Naive thymus-derived CD4-positive, alpha-beta T cell (primary cell): Measurements from ENCODE around the gene RAP1GDS1. TPM values are rescaled to one million over a fixed set of nuclear protein-coding genes. Genes with fewer than 3 reads are reported as not detected.

Source experiments
- ATAC-seq: fragments of 150-1000 bp; cut with Tn5 transposase; 2 replicates; pipeline ENCODE4 v1.10.0; 2021; ENCODE audit warnings: mild to moderate bottlenecking, moderate library complexity
- CTCF ChIA-PET: fragments of 350-600 bp; sonication (Branson Sonifier 250); formaldehyde crosslinking; loops from one replicate; lab custom pipeline; 2021; ENCODE audit warnings: antibody characterized with exemption; lab: Charles Lee
- POLR2A ChIA-PET: fragments of 350-600 bp; sonication (Branson Sonifier 250); formaldehyde crosslinking; loops from one replicate; lab custom pipeline; 2021; ENCODE audit warnings: antibody characterized with exemption, inconsistent platforms; lab: Charles Lee
- DNase-seq, 9 donors: peaks; one replicate each; pipeline versions ENCODE4 v3.0.0 to v3.0.0-alpha.2; 2020 to 2022; ENCODE audit warnings: mixed read lengths in 1 of 9
- H3K27ac ChIP-seq: one replicate; pipeline ENCODE4 v1.7.0; 2013; ENCODE audit warnings: mild to moderate bottlenecking, low read depth, low read length, moderate library complexity
- H3K27me3 ChIP-seq, 2 donors: one replicate each; pipeline ENCODE4 v1.7.0; 2013; ENCODE audit warnings: low read length in 2 of 2, mild to moderate bottlenecking in 2 of 2, moderate library complexity in 2 of 2; ENCODE audit not compliant: control insufficient read depth in 2 of 2, insufficient read depth in 2 of 2
- H3K36me3 ChIP-seq, 3 experiments: 1 replicate in 2 of 3; 2 replicates in 1 of 3; pipeline ENCODE4 v1.7.0; 2013; ENCODE audit warnings: low read length in 3 of 3, mild to moderate bottlenecking in 3 of 3, moderate library complexity in 1 of 3; ENCODE audit not compliant: insufficient read depth in 3 of 3, control insufficient read depth in 2 of 3
- H3K4me1 ChIP-seq, 2 donors: one replicate each; pipeline ENCODE4 v1.7.0; 2013; ENCODE audit warnings: low read length in 2 of 2, mild to moderate bottlenecking in 2 of 2, moderate library complexity in 1 of 2; ENCODE audit not compliant: control insufficient read depth in 2 of 2, insufficient read depth in 2 of 2
- H3K4me3 ChIP-seq: 2 replicates; pipeline ENCODE4 v1.7.0; 2013; ENCODE audit warnings: mild to moderate bottlenecking, low read length
- H3K9me3 ChIP-seq, 3 experiments: 1 replicate in 2 of 3; 2 replicates in 1 of 3; pipeline ENCODE4 v1.7.0; 2013; ENCODE audit warnings: low read length in 3 of 3; ENCODE audit not compliant: control insufficient read depth in 2 of 3
- H3K27ac Mint-ChIP-seq, 9 donors: one replicate each; pipeline ENCODE4 v1.8.0; 2020 to 2022; ENCODE audit warnings: mixed read lengths in 9 of 9, mild to moderate bottlenecking in 8 of 9, moderate library complexity in 5 of 9, inconsistent platforms in 2 of 9
- H3K27me3 Mint-ChIP-seq, 5 donors: one replicate each; pipeline ENCODE4 v1.8.0; 2021 to 2022; ENCODE audit warnings: mixed read lengths in 5 of 5, mild to moderate bottlenecking in 1 of 5
- H3K36me3 Mint-ChIP-seq, 5 donors: one replicate each; pipeline ENCODE4 v1.8.0; 2020 to 2022; ENCODE audit warnings: mixed read lengths in 5 of 5, mild to moderate bottlenecking in 3 of 5, inconsistent platforms in 1 of 5
- H3K4me1 Mint-ChIP-seq, 7 donors: one replicate each; pipeline ENCODE4 v1.8.0; 2020 to 2022; ENCODE audit warnings: mixed read lengths in 7 of 7, mild to moderate bottlenecking in 3 of 7, inconsistent platforms in 1 of 7
- H3K4me3 Mint-ChIP-seq, 10 donors: one replicate each; pipeline ENCODE4 v1.8.0; 2020 to 2022; ENCODE audit warnings: mild to moderate bottlenecking in 10 of 10, mixed read lengths in 10 of 10, moderate library complexity in 6 of 10, inconsistent platforms in 2 of 10
- H3K9me3 Mint-ChIP-seq, 11 donors: one replicate each; pipeline ENCODE4 v1.8.0; 2020 to 2022; ENCODE audit warnings: mixed read lengths in 11 of 11, mild to moderate bottlenecking in 4 of 11, inconsistent platforms in 1 of 11, moderate library complexity in 1 of 11
- intact Hi-C, 2 donors: fragments of 100-400 bp; cut with micrococcal nuclease; formaldehyde crosslinking; loops; one replicate each; pipeline ENCODE4 v1.15.1; 2023
- polyA plus RNA-seq, 2 donors: library from polyadenylated mRNA; unstranded; fragments of 300-500 nt; fragmentation: Illumina TruSeq; gene quantifications; one replicate each; pipeline ENCODE4 v1.2.3, GENCODE V29; 2021
- total RNA-seq, 6 experiments: library from RNA in 5 of 6; stranded (reverse) in 5 of 6; gene quantifications; 1 replicate in 5 of 6; 2 replicates in 1 of 6; pipeline ENCODE4 v1.2.3 and lab custom pipeline; 2021 to 2026

The RAP1GDS1 gene
- total and polyA plus RNA-seq, 7 experiments from 2014 or later: 29.6 to 59.1 (median 30.7) TPM

DNA sequence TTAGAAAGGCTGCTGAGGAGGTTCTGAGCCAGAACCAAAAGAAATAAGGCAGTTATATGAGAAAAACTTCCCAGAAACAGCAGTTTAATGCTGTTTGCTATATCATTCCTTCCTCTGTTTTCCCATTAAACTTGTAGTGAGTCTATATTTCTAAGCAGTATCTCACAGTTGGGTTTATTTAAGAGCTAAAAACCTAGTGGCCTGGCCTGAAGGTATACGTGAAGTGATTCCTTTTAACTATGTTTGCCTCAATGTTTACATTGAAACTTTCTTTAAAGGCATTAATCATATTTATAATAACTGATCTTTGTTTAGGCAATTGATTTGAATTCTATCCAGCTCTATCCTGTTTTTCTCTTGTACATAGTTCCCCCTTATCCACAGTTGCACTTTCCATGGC is 19.1 kb upstream of the RAP1GDS1 start:
- Histone ChIP-seq H3K9me3 (no peaks in the 10 kb centered on the region), H3K27ac (no peak overlapping the region), H3K27me3 (peaks cover 0 to 3% of the 10 kb centered on the region in 2 donors), H3K4me1 (no peaks in the 10 kb centered on the region), H3K4me3 (no peak overlapping the region), H3K36me3 (no peaks in the 10 kb centered on the region)
- no peak overlapping the region for H3K4me3 Mint-ChIP-seq
- H3K27me3 Mint-ChIP-seq: peaks cover 8 to 34% (median 18%) of the 10 kb centered on the region in 5 donors
- CTCF ChIA-PET: no interaction called here
- intact Hi-C loops: no loop called here
- H3K36me3 Mint-ChIP-seq: peaks cover 0 to 3% (median 0%) of the 10 kb centered on the region in 5 donors
- no peak for DNase-seq
- no peaks in the 10 kb centered on the region for H3K4me1 Mint-ChIP-seq
- peaks cover 0 to 5% (median 0%) of the 10 kb centered on the region in 11 donors for H3K9me3 Mint-ChIP-seq
- POLR2A ChIA-PET: interaction anchor here (0.6 kb wide), 1 partner anchor 79 kb away, joined by 3 read pairs; no protein-coding TSS in a partner anchor
- H3K27ac Mint-ChIP-seq: no peak overlapping the region
- no peak for ATAC-seq

DNA sequence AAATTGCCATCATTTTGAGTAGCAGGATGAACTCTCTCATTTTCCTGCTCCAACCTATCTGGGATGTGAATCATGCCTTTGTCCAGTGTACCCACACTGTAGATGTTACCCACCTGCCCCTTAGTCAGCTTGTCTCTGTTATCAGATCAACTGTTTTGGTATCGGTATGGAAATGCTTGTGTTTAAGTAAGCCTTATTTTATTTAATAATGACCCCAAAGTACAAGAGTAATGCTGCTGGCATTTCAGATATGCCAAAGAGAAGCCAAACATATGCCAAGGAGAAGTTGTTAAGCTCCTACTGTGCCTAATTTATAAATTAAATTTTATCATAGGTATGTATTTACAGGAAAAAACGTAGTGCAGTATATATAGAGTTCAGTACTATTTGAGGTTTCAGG is 18.6 kb upstream of the RAP1GDS1 start:
- DNase-seq (no peak), ATAC-seq (no peak)
- Histone ChIP-seq H3K36me3 (no peaks in the 10 kb centered on the region), H3K4me1 (no peaks in the 10 kb centered on the region), H3K4me3 (no peak overlapping the region), H3K27ac (no peak overlapping the region), H3K27me3 (peaks cover 0 to 3% of the 10 kb centered on the region in 2 donors), H3K9me3 (no peaks in the 10 kb centered on the region)
- CTCF ChIA-PET: no interaction called here
- no peak overlapping the region for H3K27ac Mint-ChIP-seq
- peaks cover 0 to 5% (median 0%) of the 10 kb centered on the region in 11 donors for H3K9me3 Mint-ChIP-seq
- no peak overlapping the region for H3K4me3 Mint-ChIP-seq
- POLR2A ChIA-PET: no interaction called here
- H3K4me1 Mint-ChIP-seq: no peaks in the 10 kb centered on the region
- intact Hi-C loops: no loop called here
- H3K27me3 Mint-ChIP-seq: peaks cover 8 to 33% (median 18%) of the 10 kb centered on the region in 5 donors
- peaks cover 0 to 3% (median 0%) of the 10 kb centered on the region in 5 donors for H3K36me3 Mint-ChIP-seq

DNA sequence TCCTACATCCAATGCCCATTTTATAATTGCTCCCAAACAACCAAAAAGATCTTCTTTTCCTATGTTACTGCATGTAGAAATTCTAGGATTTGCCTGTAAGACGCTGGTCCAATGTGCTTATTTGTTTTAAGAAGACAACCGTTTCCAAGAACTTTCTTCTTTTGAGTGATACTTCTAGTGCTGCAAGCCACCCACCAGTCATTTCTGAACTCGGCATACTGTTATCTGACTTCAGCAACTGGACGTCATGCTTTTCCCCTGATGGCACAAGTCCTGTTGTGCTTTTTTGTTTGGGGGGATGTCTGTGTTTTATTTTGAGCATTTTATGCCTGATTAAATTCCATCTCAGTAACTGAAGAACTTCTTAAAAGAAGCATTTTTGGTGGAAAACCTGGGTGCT is 16.0 kb upstream of the RAP1GDS1 start:
- H3K27ac Mint-ChIP-seq: no peak overlapping the region
- no peaks in the 10 kb centered on the region for H3K4me1 Mint-ChIP-seq
- no peaks in the 10 kb centered on the region for H3K9me3 ChIP-seq
- H3K36me3 ChIP-seq: no peaks in the 10 kb centered on the region
- H3K4me3 Mint-ChIP-seq: no peak overlapping the region
- peaks cover 0 to 5% (median 0%) of the 10 kb centered on the region in 11 donors for H3K9me3 Mint-ChIP-seq
- POLR2A ChIA-PET: no interaction called here
- H3K27me3 Mint-ChIP-seq: peaks cover 8 to 26% (median 18%) of the 10 kb centered on the region in 5 donors
- no peaks in the 10 kb centered on the region for H3K4me1 ChIP-seq
- peaks cover 0 to 3% of the 10 kb centered on the region in 2 donors for H3K27me3 ChIP-seq
- CTCF ChIA-PET: no interaction called here
- no peak for ATAC-seq
- intact Hi-C loops: no loop called here
- H3K27ac ChIP-seq: no peak overlapping the region
- peaks cover 0 to 3% (median 0%) of the 10 kb centered on the region in 5 donors for H3K36me3 Mint-ChIP-seq
- DNase-seq: no peak
- H3K4me3 ChIP-seq: no peak overlapping the region

DNA sequence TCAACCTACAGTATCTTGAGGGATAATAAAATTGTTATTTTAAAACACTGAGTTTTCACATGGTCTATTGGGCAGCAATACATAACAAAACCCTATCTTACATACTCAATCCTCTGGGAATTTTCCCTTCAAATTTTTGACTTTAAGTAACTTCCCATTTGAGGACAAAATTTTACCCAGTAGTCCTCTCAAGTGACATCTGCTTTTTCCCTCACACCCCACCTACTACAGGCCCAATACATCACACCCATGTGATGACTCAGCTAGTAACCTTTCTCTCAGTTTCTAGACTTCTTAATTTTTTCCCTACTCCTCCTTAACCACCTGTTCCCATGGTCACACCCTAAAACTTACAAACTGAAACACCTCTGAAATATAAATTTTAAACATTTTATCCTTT is 12.2 kb upstream of the RAP1GDS1 start:
- H3K36me3 Mint-ChIP-seq: peaks cover 0 to 5% (median 0%) of the 10 kb centered on the region in 5 donors
- H3K4me1 ChIP-seq: no peaks in the 10 kb centered on the region
- no peak overlapping the region for H3K27ac Mint-ChIP-seq
- H3K4me3 Mint-ChIP-seq: no peak overlapping the region
- intact Hi-C loops: no loop called here
- H3K9me3 ChIP-seq: no peaks in the 10 kb centered on the region
- no peaks in the 10 kb centered on the region for H3K4me1 Mint-ChIP-seq
- ChIA-PET POLR2A (no interaction called here), CTCF (no interaction called here)
- peaks cover 0 to 3% of the 10 kb centered on the region in 2 donors for H3K27me3 ChIP-seq
- no peak overlapping the region for H3K27ac ChIP-seq
- peaks cover 4 to 16% (median 10%) of the 10 kb centered on the region in 5 donors for H3K27me3 Mint-ChIP-seq
- no peak for DNase-seq
- no peaks in the 10 kb centered on the region for H3K36me3 ChIP-seq
- H3K9me3 Mint-ChIP-seq: peaks cover 0 to 5% (median 0%) of the 10 kb centered on the region in 11 donors
- no peak for ATAC-seq
- no peak overlapping the region for H3K4me3 ChIP-seq

DNA sequence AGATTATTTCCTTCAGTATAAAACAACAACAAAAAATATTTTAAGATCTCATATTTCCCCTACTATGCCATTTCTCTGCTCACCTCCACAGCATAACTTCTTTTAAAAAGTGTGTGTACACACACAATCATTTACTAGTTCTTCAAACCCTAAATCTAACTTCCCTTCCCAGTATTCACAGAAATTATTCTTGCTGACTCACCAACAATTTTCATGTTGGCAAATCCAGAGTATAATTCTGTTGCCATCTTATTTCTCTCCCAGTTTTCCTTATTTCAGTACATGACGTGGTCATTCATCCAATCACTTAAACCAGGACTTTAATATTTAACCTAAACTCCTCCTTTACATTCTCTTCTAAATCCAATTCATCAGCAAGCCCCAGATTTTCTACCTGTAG is 11.4 kb upstream of the RAP1GDS1 start:
- no peak overlapping the region for H3K4me3 Mint-ChIP-seq
- ATAC-seq: no peak
- H3K27me3 Mint-ChIP-seq: peaks cover 0 to 9% (median 4%) of the 10 kb centered on the region in 5 donors
- no peaks in the 10 kb centered on the region for H3K4me1 ChIP-seq
- no peaks in the 10 kb centered on the region for H3K4me1 Mint-ChIP-seq
- H3K9me3 Mint-ChIP-seq: peaks cover 0 to 1% (median 0%) of the 10 kb centered on the region in 11 donors
- H3K27ac Mint-ChIP-seq: no peak overlapping the region
- H3K4me3 ChIP-seq: no peak overlapping the region
- no peak overlapping the region for H3K27ac ChIP-seq
- CTCF ChIA-PET: no interaction called here
- peaks cover 0 to 5% (median 0%) of the 10 kb centered on the region in 5 donors for H3K36me3 Mint-ChIP-seq
- no peaks in the 10 kb centered on the region for H3K9me3 ChIP-seq
- POLR2A ChIA-PET: no interaction called here
- no peaks in the 10 kb centered on the region for H3K36me3 ChIP-seq
- intact Hi-C loops: no loop called here
- no peak for DNase-seq
- H3K27me3 ChIP-seq: no peaks in the 10 kb centered on the region

DNA sequence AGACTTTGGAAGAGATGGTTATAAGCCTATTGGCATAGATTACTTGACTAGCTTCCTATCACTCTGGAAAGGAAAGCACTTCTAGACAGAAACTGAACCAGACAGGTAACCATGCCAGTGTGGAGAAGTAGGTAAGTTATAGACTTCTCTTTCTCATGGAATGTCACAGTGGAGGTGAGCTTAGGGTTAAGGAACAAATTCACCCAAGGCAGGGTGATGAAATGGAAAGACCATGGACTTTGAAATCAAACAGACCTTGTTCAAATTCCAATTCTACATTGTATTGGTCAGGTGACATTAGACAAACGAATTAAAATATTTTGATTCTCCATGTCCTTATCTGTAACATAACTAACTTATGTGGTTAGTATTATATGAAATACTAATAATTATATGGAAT is 7.7 kb upstream of the RAP1GDS1 start:
- Histone ChIP-seq H3K4me1 (no peaks in the 10 kb centered on the region), H3K4me3 (no peak overlapping the region), H3K27ac (no peak overlapping the region), H3K27me3 (no peaks in the 10 kb centered on the region), H3K36me3 (no peaks in the 10 kb centered on the region), H3K9me3 (no peaks in the 10 kb centered on the region)
- no peak overlapping the region for H3K4me3 Mint-ChIP-seq
- peaks cover 2 to 8% (median 6%) of the 10 kb centered on the region in 7 donors for H3K4me1 Mint-ChIP-seq
- CTCF ChIA-PET: no interaction called here
- POLR2A ChIA-PET: interaction anchor here (1.6 kb wide), 1 partner anchor 8 kb away, joined by 5 read pairs; the partner anchor contains the start of gene RAP1GDS1
- intact Hi-C loops: no loop called here
- no peak for DNase-seq
- H3K9me3 Mint-ChIP-seq: no peaks in the 10 kb centered on the region
- peaks cover 0 to 5% (median 0%) of the 10 kb centered on the region in 5 donors for H3K36me3 Mint-ChIP-seq
- ATAC-seq: no peak
- H3K27me3 Mint-ChIP-seq: peaks cover 0 to 8% (median 3%) of the 10 kb centered on the region in 5 donors
- H3K27ac Mint-ChIP-seq: no peak overlapping the region
